HG02852 (cell line): Measurements from ENCODE around the gene ARL15.
A peak's percentile ranks its signal among the peaks of the same experiment; 100 is the strongest.

Experiments
- ATAC-seq: cut with Tn5 transposase; IDR thresholded peaks from one replicate; pipeline ENCODE4 v1.9.1; 2021; ENCODE audit warnings: mild to moderate bottlenecking, moderate library complexity; ENCODE audit not compliant: unreplicated experiment

Gene ARL15

DNA sequence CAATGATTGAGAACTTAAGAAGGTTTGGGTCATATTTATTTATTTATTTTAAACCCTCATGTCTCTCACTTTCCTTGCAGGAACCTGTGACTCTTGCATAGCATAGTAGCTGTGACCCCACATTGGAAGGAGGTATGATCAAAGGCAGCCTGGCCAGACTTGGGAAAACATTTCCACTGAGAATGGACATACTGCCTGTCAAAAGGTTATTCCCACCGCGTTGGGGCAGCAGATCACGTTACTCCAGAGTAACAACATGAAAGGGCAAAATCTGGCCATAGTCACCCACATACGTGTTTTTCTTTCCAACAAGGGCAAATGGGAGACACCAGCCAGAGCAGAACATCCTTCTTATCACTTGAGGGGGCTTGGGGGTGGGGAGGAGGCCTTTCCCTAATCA is 95.7 kb downstream of the ARL15 start:
- no peak for ATAC-seq

DNA sequence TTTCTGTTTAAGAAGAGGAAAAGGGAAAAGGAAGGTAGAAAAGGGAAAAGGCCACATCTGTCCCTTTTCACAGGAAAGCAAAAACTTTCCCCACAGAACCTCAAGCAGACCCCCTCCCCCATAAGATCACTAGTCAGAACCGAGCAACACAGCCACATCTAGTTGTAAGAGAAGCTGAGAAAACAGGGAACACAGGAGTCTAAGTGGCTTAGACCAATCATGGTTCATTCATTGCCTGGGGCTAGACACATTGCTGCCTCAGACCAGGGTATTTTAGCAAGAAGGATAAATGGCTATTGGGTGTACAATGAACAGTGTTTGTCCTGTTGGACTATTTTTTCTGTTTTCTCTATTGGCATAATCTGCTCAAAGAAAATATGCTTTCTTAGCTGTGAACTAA is 98.0 kb downstream of the ARL15 start:
- ATAC-seq: no peak

DNA sequence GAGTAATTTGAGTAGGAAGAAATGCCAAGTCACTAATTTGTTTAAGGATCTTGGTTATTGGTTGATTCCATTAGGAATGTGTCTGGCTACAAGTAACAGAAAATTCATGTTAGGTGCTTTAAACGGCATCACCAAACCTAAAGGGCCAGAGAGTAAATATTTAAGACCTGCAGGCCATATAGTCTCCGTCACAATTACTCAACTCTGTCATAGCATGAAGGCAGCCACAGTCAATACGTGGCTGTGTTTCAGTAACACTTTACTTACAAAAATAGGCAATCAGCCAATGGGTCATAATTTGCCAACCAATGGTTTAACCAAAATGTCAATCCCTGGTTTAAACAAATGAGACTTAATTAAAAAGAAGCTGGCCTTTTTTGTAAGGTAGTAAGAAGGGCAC is 98.5 kb downstream of the ARL15 start:
- ATAC-seq: no peak

DNA sequence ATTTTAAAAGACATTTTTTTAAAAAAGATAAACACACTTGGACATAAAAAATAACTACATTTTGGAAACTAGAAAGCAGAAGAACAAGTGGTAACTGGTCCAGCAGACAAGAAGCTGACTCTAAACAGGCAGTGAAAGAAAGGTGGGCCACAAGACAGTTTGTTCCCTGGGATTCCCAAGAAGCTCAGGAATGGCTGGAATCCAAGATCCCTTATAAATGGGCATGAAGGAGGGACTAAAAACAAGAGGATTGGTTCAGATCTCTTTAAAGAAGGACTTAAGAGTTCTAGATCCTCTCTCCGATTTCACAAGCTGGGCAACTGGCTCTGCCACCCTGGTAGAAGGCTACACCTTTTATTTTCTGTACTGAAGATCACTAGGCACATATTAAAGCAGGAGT is 102.8 kb downstream of the ARL15 start:
- ATAC-seq: no peak

DNA sequence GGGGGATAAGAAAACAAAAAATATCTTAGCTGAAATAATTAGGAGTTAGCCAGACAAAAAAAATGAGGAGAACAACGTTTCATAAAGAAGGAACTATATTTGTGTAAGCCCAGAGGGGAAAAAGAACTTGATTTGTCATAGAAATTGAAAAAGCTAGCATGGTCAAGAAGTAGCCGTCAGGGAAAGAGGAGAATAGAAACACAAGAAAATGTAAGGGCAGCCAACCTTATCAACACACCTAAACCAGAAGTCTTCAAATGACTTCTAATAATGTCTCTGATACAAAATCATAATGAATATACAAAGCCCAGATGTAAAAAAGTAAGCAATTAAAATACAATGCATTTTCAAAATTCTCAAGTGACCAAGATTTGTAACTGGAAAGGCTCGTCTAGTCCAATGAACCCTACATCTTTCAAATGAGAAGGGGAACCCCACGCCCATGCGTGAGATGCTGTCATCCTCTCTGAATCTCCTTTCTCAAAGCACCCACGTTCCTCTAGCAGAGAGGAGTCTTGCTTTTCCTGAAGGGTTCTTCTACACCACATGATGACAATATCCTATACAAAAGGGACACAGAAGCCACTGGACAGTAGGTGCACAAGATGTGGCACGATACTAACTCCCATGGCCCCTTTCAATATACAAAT is 103.7 kb downstream of the ARL15 start:
- peak; percentile 92 for ATAC-seq

DNA sequence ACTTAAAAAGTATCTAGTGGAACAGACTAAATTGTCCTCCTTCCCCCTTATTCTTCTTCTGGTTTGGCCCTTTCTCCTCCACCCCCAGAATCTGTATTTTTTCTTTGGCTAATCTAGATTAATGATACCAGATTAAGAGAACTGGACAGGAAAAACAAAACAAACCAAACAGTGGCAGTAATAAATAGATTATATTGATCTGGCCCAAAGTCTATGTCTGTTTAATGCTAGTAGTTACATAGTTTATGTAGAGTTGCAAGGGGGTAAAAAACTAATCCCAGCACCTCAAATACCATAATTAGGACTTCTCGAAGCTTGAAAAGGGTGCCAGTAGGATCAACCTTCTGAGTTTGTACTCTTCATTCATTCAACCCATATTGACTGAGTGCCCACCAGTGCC is 104.5 kb downstream of the ARL15 start:
- no peak for ATAC-seq

DNA sequence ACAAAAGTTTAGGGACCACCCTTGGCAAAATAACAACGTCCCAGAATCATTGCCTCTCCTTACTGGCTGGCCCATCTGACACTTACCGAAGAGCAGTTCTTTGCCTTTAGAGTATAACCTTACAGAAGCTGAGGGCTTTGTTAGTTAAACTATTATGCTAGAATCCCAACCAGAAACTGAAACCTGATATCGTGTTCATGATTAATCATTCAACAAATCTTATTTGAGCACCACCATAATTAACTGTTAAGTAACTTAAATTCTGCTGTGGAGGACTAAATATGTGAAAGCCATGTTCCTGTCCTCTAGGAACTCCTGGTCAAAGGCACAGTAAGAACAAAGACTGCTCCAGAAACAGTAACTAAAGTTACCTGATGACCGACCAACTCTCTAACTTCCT is 104.9 kb downstream of the ARL15 start:
- no peak for ATAC-seq

DNA sequence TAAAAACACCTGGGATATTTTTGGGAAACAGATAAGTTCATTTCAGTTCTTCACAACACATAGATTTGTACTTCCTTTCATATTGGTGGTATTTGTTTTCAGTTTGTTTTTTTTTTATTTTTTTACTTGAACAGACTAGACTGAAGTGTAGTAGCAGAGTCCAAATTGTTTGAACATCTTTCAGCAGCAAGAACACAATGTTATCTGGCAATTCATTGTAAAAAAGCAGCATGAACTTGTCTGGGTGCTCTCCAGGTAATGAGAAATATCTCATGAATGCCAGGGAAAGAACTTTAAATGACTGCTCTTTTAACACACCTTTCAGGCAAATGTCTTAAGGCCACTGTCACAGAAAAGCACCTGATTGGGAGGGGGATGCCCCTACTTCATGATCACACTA is 113.4 kb downstream of the ARL15 start:
- no peak for ATAC-seq

DNA sequence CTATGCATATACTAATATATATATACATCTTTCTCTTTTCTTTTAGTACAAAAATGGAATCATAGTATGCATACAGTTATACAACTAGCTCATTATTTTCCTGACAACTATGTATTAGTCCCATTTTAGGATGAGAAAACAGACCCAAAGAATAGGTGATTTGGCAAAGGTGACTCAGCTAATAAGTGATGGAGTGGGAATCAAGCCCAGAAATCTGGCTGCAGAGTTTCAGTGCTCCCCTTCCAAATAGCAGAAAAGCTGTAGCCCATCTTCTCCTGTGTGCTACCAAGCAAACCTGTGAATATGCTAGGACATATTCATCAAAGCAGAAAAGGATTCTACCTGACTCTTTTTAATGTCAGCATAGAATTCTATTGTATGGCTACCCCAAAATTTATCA is 114.7 kb downstream of the ARL15 start:
- no peak for ATAC-seq

DNA sequence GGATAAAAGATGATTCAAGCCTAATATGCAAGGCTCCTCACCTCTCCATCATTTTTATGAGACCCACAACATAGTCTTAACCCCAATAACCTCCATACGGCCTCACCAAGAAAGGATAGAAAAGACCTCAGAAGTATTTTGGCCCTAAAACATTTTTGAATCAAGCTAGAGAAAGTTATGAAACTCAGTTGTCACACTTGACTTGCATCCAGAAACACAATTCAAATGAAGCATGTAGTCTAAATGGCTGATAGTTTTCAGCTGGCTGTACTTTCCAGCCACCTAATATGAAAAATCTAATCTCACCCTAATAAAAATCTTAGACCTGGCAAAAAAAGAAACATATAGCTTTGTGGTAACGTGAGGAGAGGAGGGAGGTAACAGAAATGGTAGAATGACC is 116.1 kb downstream of the ARL15 start:
- ATAC-seq: no peak

DNA sequence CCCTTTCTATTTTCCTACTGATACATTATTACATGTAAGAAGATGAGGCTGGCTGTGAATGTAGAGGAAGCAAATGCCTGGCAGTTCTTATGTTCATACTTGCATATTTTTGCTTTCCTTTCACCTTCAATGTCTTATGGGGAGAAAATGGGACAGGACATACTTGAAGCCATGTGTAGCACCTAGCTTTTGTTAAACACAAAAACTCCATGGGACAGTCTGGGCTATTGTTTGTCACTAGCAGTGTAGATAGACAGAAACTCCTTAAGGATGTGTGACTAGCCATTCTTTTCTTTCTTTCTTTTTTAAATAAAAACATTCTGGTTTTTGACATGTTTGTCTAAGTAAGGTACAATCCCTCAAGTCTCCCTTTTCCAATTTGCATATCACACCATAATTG is 122.7 kb downstream of the ARL15 start:
- no peak for ATAC-seq

DNA sequence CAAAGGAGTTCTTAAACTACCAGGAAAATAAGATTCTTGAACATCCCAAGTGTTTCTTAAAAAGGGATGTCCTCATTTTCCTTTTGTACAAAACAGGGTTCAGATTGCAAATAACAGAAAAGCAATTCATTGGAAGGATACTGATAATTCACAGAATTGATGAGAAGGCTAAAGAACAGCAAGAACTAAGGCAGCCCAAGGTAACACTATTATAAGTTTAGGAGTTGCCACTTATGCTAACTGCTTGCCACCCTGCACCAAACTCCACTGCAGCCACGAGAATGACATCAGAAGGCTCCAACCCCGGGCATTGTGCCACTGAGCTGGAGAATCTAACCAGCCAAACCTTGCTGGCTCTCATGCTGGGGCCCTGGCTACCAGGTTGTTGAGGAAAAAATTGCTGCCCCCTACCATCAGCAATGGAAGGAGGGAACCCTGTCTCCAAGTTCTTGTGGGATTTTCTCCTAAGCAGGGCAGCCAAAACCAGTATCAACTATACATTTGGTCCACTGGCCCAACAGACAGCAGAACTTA is 123.4 kb downstream of the ARL15 start:
- no peak for ATAC-seq

DNA sequence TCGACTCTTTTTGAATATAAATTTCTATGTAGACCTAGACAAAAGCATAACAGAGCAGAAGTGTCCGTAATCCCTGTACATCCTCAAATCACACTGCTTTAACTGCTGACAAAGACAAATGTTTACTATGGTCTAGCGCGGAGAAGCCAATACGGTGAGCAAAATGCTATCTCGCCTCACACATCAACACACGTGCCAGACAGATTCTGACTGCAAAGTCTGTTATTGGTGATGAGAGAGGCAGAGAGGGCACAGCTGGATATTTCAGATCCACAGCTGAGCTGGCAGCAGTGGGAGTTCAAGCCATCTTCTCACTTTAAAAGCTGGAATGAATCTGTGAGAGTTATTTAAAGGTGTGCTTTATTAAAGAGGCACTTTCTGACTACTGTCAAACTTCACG is 124.3 kb downstream of the ARL15 start:
- ATAC-seq: no peak

DNA sequence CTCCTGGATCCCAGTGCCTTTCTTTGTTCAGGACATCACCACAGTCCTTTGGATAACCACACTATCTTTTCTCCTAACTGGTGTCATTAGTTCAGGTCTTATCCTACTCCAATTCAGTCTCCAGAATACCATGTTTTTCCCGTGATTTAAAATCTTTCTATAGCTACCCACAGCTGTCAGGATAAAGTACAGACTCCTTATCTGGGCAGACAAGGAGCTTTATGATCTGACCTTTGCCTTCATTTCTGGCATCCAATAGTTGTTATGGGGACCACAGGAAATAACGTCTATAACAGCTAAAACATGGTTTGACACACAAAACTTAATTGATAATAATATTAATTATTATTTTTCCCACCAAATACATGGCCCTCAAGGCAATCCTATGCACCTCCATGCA is 125.6 kb downstream of the ARL15 start:
- ATAC-seq: no peak

DNA sequence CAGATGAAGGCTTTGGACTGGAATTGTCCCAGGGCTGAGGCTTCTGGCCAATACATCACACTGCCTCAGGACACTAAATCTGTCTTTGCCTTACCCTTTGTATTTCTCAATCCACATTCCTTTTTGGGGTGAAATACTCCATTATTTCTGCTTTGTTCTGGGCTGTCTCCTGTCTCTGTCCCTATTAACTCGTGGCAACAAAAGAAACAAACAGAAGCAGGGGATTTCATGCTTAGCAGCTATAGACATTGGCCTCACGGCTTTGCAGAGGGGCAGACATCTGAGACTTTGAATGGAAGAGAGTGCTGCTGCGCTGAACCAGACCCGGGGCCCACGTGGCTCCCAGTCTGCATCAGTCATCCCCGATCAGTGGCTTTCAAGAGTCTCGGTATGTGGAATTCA is 129.7 kb downstream of the ARL15 start:
- ATAC-seq: no peak

DNA sequence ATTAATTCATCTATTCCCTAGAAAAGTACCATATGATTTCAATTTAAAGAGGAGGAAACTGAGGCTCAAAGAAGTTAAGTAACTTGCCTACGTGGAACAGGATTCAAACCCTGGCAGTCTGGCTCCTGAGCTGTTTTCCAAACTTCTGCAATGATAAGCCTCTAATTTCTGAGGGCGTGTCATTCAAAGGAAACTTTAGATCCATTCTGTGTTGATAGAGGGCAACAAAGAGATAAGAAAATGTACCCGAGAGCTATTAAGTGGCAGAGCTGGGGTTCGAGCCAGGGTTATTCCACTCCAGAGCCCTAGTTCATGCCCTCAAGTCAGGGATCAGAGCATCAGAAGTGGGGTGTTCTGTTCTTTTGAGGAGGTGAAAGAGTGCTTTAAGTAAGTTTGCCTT is 131.4 kb downstream of the ARL15 start:
- no peak for ATAC-seq

DNA sequence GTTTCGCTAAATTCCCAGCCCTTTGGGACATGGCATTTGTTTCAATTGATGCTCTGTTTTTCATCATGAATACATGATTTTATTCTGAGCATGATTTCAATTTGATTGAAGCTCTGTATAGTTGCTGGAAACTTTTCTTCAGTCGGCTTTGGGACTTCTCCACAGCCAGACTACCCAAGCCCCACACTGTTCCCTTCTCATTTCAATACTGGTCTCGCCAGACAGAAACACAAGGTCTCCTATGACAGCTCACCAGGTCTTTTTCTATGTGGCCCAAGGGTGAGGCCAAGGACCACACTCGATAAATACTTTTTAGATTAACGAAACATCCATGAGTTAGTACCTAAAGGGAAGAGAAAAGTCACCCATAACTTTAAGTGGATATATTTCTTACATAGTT is 132.2 kb downstream of the ARL15 start:
- no peak for ATAC-seq

DNA sequence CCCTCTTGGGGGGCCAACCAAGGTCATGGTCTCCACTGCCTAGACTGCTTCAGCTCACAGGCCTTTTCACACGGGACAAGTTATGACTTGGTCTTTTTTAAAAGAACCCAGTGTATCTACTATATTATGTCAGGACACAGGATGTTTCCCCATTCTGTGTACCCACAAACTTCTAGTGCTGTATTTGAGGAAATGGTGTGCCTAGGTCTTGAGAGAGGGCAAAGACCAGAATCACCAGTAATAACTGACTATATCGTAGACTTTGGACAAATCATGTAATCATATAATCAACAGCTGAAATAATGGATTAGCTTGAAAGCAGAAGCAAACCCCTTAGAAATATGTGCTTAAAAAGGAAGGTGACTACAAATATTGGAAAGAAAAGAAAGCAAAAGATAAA is 133.3 kb downstream of the ARL15 start:
- no peak for ATAC-seq

DNA sequence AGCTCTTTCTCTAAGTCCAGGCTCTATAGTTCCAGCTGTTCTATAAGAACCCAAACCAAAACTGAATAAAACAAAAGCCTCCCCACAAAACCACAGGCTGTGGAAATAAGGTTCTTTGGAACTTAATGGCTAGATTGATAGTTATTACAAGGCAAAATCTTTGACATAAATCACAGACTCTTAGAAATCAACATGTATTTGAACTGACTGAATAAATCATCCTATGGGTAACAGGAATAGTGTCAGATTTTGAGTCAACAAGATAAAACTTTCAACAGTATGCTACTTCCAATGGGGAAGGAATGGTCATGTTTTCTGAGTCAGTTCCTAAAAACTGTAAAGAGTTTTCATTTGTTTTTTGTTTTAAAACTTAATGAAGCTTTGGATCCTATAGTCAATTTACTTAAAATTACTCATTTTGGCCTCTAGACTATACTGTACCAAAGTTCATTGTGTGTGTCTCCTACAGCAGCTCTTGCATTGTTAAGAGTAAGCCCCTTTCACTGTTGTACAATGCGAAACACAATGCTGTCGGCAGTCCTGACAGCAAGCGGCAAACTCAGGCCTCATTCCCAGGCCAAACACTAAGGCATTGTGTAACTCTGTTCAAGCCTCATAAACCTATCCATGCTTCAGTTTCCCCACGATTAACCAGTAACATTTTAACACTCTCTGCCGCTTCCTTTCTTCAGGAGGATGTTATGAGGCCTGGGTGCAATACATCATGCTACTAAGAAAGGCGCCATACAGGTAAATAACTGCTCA is 134.1 kb downstream of the ARL15 start:
- ATAC-seq: no peak

DNA sequence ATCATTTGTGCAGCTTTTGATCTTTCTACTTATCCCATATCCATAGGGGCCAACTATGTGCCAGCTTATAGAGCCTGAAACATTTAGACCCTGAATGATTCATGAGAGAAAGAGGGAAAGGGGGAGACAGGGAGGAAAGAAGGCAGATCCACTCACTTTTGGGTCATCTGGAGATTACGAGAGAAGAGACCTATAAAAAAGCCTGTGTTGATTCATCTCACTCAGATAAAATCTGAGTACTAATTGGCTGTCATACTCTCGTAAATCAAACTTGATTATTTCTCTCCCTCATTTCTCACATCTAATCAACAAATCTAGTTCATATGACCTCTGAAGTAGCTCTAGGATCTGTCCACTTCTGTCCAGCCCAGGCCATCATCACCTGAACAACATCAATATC is 137.1 kb downstream of the ARL15 start:
- no peak for ATAC-seq

DNA sequence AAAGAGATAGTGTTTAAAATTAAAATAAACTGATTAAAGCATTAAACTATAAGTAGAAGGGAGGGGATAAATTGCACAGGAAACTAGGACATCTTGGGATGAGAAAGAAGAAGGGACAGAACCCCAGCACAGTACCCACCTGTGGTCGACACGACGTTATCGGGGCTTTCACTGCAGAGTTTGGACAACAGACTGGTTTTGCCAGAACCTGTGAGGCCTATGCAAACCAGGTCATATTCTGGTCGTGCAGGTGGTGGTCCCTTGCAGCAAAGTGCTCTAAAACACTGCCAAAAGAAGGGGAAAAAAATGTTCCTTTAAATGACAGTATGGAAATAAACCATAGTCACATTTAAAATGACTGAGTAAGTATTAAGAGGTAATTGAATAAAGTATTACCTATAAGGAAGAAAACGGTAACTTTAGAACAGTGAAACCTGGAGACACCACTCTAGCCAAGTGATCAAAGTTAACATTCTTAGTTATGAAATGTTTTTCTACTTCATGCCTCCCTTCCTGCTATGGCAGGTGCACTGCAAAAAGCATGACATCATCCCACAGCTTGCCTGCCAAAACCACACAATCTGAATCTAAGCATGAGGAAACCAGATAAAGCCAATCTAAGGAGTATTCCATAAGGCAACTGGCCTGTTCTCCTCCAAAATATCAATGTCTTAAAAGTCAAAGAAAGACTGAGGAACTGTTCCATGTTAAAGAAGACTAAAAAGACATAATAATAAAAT is 138.6 kb downstream of the ARL15 start:
- no peak for ATAC-seq

DNA sequence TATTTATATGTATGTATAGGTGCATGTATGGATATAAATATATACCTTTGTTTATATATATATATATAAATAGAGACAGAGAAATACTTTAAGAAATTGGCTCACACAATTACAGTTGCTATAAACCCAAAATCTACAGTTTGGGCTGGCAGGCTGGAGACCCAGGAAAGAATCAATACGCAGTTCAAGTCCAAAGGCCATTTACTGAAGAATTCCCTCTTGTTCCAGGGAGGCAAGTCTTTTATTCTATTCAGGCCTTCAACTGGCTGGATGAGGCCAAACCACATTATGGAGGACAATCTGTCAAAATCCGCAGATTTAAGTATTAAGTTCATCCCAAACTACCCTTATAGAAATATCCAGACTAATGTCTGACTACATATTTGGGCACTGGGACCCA is 144.7 kb downstream of the ARL15 start:
- no peak for ATAC-seq
